Fibroblast of the aortic adventitia (primary cell): ENCODE results near the gene AP1S3. TPM values are rescaled to one million over a fixed set of nuclear protein-coding genes. Genes with fewer than 3 reads are reported as not detected.
"Not testable (repeated sequence)": the region's sequence is repeated elsewhere in the genome, so short reads cannot be mapped to it uniquely, and the experiment has no call there.

ENCODE experiments used
- DNase-seq: peaks from one replicate; pipeline ENCODE4 v3.0.0-alpha.2; 2010; ENCODE audit warnings: low read depth
- H3K4me3 ChIP-seq: 2 replicates; pipeline ENCODE4 v1.5.1; 2011; ENCODE audit warnings: low read depth, mild to moderate bottlenecking, control low read depth, low read length, moderate library complexity
- total RNA-seq: library from RNA; depleted of rRNA; stranded (reverse); fragments of >200 nt; gene quantifications from 2 replicates; pipeline ENCODE4 v1.2.3, GENCODE V29; 2012; ENCODE audit warnings: low replicate concordance
- TF ChIP-seq, protein P1 (sequence below): IDR thresholded peaks from 2 replicates; pipeline ENCODE4 v1.5.1; 2011; ENCODE audit warnings: mild to moderate bottlenecking, low read length, control low read depth, inconsistent platforms; ENCODE audit not compliant: insufficient read depth

AP1S3 gene
- total RNA-seq, 1 donor = 8.1 TPM

DNA sequence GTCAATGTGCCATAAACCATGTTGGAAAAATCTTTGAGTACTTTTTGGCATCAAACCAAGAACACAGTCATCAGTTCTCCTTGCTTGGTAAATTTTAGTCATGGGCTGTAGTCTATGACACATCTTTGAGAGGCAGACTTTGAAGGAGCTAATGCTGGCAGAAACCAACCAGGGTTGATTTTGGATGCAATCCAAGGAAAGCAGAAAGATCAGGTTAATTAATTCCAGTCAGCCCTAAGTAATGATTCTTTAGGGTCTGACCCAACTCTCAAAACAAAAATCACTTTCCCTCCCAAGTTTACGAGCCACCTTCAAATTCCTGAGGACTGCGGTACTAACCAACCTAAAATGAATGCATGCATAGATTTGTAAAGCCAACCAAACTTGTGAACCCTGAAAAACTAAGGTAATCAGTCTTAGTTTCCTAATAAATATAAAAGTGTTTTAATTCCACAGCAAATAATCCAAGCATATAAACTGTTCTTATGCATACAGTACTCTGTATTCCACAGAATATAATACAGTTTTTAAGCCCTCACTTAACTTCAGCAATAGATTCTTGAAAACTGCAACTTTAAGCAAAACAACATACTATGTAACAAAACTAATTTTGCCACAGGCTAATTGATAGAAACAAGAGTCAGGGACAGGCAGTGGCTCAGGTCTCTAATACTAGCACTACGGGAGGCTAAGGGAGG, 22.0 kb downstream of the AP1S3 start:
- no peak overlapping the region for H3K4me3 ChIP-seq

DNA sequence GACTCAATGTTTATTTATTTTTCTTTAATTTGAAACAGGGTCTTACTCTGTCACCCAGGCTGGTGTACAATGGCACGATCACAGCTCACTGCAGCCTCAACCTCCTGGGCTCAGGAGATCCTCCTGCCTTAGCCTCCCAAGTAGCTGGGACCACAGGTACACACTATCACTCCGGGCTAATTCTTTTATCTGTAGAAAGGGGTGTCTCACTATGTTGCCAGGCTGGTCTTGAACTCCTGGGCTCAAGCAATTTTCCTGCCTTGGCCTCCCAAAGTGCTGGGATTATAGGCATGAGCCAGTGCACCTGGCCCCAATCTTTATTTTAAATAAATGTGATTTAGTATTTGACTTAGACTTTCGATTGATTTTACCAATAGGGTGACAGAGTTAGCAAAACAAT, 22.6 kb downstream of the AP1S3 start:
- H3K4me3 ChIP-seq, DNase-seq: not testable (repeated sequence)

More for the DNA sequence above, 22.0 kb downstream of the AP1S3 start:
- TF ChIP-seq, protein P1, sequence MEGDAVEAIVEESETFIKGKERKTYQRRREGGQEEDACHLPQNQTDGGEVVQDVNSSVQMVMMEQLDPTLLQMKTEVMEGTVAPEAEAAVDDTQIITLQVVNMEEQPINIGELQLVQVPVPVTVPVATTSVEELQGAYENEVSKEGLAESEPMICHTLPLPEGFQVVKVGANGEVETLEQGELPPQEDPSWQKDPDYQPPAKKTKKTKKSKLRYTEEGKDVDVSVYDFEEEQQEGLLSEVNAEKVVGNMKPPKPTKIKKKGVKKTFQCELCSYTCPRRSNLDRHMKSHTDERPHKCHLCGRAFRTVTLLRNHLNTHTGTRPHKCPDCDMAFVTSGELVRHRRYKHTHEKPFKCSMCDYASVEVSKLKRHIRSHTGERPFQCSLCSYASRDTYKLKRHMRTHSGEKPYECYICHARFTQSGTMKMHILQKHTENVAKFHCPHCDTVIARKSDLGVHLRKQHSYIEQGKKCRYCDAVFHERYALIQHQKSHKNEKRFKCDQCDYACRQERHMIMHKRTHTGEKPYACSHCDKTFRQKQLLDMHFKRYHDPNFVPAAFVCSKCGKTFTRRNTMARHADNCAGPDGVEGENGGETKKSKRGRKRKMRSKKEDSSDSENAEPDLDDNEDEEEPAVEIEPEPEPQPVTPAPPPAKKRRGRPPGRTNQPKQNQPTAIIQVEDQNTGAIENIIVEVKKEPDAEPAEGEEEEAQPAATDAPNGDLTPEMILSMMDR = no peak
- DNase-seq = peak; percentile 95

DNA sequence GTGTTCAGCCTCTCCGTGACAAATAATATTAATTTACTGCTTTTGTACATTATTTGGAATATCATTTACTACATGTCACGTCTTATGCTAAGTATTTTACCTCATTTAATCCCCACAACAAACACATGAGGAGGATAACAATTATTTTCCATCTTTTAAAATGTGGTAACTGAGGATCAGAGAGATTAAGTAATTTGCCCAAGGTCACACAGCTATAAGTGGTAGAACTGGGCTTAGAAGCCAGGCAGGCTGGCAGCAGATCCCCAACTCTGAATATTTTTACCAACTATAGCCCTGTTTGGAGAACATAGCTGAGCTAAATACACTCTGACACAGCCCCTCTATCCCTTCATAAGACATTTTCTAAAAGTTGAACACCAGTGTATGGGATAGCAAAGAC, 24.1 kb downstream of the AP1S3 start:
- TF ChIP-seq, protein P1 = no peak
- no peak overlapping the region for H3K4me3 ChIP-seq
- DNase-seq = no peak

DNA sequence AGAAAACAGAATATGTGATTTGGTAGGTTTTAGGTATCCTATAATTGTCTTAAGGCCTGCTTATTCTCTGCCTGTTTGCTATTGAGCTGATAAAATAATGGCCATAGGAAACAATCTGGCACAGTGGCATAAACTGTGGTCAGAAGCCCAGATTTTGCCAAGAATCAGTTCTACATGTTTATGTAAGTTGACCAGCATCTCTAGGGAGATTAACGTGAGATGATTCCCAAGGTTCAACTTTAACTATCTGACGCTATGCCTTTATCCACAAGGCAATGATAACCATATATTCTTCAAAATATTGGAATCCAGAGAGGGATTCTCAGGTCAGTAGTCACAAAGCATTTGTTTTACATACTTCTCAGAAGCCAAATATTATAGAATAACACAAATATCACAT, 25.6 kb downstream of the AP1S3 start:
- TF ChIP-seq, protein P1 = no peak
- peak; percentile 85 for DNase-seq
- H3K4me3 ChIP-seq = no peak overlapping the region

DNA sequence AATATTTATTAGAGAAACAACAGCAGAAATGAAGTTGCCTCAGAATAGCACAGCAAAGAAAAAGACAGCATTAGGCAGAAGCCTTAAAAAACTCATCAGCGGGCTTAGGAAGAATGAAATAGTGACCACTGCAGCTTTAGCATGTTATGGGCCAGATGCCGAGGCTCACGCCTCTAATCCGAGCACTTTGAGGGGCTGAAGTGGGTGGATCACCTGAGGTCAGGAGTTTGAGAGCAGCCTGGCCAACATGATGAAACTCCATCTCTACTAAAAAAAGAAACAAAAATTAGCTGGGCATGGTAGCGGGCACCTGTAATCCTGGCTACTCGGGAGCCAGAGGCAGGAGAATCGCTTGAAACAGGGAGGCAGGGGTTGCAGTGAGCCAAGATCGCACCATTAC, 32.4 kb downstream of the AP1S3 start:
- no peak for DNase-seq
- TF ChIP-seq, protein P1 = no peak
- no peak overlapping the region for H3K4me3 ChIP-seq

DNA sequence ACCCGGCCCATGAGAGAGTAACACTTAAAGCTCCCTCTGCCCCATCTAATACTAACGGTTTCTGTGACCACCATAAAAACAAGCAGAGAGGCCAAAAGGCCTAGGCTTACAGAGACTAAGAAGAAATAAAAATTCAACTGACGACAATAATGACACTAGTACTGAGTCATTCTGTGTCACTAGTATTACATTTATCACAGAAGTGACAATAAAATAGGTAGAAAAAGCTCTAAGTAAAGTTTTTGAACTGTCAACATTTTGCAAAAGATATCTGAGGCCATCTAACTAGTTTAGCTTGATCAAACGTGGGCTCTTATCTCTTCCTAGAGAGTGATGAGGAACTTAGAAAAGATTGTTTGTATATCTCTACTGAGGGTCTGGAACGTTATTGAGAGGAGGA, 35.6 kb downstream of the AP1S3 start:
- H3K4me3 ChIP-seq = no peak overlapping the region
- TF ChIP-seq, protein P1 = no peak
- no peak for DNase-seq

DNA sequence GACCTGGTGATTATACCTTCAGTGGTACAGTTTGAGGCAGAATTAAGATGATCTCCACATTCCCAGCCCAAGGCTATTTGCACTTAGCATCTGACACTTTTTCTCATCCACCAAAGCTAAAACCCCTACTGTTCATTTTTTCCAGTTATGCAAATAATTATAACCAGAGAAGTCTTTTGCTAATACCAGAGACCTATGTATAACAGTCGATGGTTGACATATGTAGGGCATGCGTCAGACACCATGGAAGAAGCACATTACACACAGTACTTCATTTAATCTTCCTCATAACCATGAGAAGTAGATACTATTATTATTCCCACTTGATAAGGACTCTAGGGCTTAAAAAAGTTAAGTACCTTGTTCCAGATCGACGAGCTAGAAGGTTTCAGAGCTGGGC, 36.5 kb downstream of the AP1S3 start:
- no peak for DNase-seq
- no peak overlapping the region for H3K4me3 ChIP-seq
- TF ChIP-seq, protein P1 = no peak
